Bladder microvascular endothelial cell (primary cell): ENCODE measurements around the gene SLC16A3. TPM values are rescaled to one million over a fixed set of nuclear protein-coding genes. Genes with fewer than 3 reads are reported as not detected.

Source experiments
- total RNA-seq: library from RNA; depleted of rRNA; stranded (reverse); fragments of >200 nt; gene quantifications from 2 replicates; pipeline ENCODE4 v1.2.3, GENCODE V29; 2014

Gene SLC16A3
- 146 and 192 TPM in 2 replicates for total RNA-seq

DNA sequence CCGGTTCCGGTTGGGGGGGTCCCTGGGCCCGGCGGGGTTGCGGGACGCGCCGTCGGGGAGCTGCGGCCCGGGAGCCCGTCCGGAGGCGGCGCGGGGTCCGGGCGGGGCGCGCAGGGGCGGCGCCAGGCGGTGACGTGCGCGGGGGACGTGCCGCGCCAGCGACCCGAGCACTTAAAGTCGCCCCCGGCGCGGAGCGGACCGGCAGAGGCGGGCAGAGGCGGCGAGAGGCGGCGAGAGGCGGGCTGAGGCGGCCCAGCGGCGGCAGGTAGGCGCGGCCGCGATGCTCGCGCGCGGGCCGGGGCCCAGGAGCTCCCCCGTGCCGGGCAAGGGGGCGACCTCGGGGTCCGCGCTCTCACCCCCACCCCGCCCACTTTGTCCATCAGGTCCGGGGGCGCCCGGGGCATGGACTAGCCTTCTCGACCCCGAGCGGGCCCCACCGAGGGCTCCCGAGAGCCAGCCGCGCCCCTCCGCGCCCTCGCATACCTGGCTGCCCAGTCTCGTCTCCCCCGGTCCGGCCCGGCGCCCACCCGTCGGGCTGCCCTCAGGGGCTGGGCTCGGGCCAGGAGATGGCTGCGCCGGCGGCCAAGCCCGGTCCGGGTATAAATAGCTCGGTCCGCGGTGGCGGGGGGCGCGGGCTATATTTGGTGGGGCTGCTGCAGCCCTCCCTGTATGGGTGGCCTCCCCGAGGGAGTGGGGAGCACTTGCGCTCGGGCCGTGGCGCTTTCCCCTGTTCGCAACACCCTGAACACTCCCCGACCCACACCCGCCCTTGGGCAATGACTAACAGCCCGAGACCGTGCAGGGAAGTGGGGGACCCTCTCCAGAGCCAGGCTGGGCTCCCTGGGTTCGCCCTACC is at the start of gene SLC16A3:
Gene SLC16A3, plus strand, starts transcription at position 201 of the 856 bp plus-strand sequence. CDS start 6,967 bp downstream, outside the sequence.

DNA sequence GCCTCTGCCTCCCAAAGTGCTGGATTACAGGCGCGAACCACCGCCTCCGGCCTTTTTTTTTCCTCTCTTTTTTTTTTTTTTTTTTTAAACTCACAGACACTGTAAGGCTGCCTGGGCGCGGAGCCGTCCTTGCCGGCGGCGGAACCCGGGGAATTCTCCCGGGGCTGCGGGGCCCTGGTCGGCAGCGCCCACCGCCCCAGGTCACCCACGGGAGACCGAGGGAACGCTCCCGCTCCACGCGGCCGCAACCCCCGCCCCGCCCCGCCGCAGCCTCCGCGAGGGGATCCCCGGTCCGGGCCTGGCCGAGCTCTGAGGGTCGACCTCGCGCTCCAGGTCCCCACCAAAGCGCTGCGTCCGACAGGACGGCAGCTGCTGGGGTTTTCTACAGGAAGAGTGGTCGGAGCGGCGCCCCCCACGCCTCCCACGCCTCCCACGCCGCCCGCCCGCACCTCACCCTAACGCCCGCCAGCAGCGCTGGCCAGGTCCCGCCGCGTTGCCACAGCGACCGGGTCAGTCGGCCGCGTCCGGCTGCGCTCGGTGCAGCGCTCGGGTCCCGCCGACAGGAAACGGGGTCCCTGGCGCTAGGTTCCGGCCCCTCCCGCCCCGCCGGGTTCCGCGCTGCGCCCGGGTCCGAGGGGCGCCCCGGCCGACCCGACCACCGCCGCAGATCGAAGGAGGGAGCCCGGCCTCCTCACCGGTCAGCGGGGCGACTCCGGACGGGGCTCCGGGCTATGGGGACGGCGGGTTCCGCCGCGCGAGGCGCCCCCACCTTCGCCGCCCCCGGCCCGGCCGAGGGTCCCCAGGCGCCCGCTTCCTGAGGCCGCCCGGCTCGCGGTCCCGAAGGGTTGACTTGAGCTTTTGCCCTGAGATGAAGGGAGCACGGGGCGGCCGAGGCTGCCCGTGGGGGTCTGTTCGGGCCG is 16.3 kb upstream of the SLC16A3 start, which contains the start of gene CCDC57:
Gene CCDC57, minus strand, starts transcription at position 512 of the 920 bp plus-strand sequence. CDS start 10,898 bp downstream, outside the sequence.

DNA sequence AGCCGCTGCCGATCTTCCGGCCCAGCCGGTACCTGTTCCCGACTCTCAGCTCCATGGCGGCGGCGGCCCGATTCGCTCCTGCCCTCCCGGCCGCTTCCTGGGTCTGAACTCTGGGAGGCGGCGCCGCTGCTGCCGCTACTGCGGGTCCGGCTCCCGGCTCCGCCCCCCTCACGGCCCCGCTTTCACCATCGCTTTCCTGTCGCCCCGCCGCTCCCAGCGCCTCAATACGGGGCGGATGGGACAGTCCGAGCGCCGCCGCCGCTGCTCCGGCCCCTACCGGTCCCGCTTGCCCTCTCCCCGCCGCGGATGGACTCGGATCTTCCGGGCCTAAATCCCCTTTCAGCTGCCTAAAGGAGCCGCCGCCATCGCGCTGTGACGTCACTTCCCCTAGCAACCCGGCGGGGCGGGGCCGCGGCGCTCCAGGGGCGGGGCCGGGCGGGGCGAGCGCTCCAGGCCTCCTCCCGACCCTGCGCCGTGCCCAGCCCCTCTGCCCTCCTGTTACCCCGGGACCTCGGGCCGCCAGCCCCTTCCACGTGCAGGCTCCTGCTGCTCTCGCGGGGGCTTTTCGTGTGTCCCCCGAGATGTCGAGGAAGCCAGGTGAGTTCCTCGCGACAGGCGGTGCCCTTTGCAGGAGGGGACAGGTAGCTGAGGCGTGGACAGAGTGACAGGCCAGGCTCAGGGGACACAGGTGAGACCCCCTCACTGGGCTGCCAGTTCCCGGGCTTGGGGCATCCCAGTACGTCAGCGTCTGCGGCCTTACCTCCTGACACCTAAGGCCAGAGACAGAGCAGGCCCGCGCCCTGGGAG is 44.7 kb downstream of the SLC16A3 start, which contains the start of gene CSNK1D:
Gene CSNK1D, minus strand, starts transcription at position 374 of the 807 bp plus-strand sequence. Its CDS starts 319 bp downstream, at position 55.

Other genes with a start within 250 kb of the SLC16A3 start
- gene CENPX, start 206.2 kb upstream of the SLC16A3 start, total RNA-seq: 26.7 and 47.4 TPM in 2 replicates
- 13.9 and 22.8 TPM in 2 replicates for gene LRRC45, start 205.7 kb upstream of the SLC16A3 start, total RNA-seq
- 13.1 and 14.3 TPM in 2 replicates for gene RAC3, start 197.4 kb upstream of the SLC16A3 start, total RNA-seq
- gene DCXR, start 191.3 kb upstream of the SLC16A3 start, total RNA-seq: 28.7 and 48.2 TPM in 2 replicates
- 17.0 and 29.6 TPM in 2 replicates for gene RFNG, start 177.2 kb upstream of the SLC16A3 start, total RNA-seq
- gene GPS1, start 177.1 kb upstream of the SLC16A3 start, total RNA-seq: 72.7 and 85.7 TPM in 2 replicates
- gene DUS1L, start 163.2 kb upstream of the SLC16A3 start, total RNA-seq: 54.6 and 59.5 TPM in 2 replicates
- 73.0 and 95.0 TPM in 2 replicates for gene FASN, start 130.8 kb upstream of the SLC16A3 start, total RNA-seq
- 4.9 and 11.0 TPM in 2 replicates for gene CCDC57, start 16.2 kb upstream of the SLC16A3 start, total RNA-seq
- gene CSNK1D, start 44.7 kb downstream of the SLC16A3 start, total RNA-seq: 40.8 and 76.5 TPM in 2 replicates
- not detected in 2 replicates for gene CD7, start 88.6 kb downstream of the SLC16A3 start, total RNA-seq
- 2.2 and 3.9 TPM in 2 replicates for gene SECTM1, start 104.7 kb downstream of the SLC16A3 start, total RNA-seq
- not detected in 2 replicates for gene TEX19, start 130.2 kb downstream of the SLC16A3 start, total RNA-seq
- gene UTS2R, start 142.7 kb downstream of the SLC16A3 start, total RNA-seq: not detected in 2 replicates
- 9.9 and 12.3 TPM in 2 replicates for gene HEXD, start 189.3 kb downstream of the SLC16A3 start, total RNA-seq
- gene OGFOD3, start 189.5 kb downstream of the SLC16A3 start, total RNA-seq: 25.3 and 33.4 TPM in 2 replicates
- 40.3 and 49.9 TPM in 2 replicates for gene CYBC1, start 221.7 kb downstream of the SLC16A3 start, total RNA-seq
- gene NARF, start 229.7 kb downstream of the SLC16A3 start, total RNA-seq: 33.7 and 58.9 TPM in 2 replicates